HL-60/S4 (cell line): ENCODE measurements around the gene LINGO4.
"Not testable (repeated sequence)": the region's sequence is repeated elsewhere in the genome, so short reads cannot be mapped to it uniquely, and the experiment has no call there.

Experiments used
- in situ Hi-C: fragments of 300-500 bp; cut with MboI; formaldehyde crosslinking; loops from 2 replicates; pipeline ENCODE4 v1.14.3; 2022; ENCODE audit warnings: low sequenced_read_pairs

LINGO4 gene

DNA sequence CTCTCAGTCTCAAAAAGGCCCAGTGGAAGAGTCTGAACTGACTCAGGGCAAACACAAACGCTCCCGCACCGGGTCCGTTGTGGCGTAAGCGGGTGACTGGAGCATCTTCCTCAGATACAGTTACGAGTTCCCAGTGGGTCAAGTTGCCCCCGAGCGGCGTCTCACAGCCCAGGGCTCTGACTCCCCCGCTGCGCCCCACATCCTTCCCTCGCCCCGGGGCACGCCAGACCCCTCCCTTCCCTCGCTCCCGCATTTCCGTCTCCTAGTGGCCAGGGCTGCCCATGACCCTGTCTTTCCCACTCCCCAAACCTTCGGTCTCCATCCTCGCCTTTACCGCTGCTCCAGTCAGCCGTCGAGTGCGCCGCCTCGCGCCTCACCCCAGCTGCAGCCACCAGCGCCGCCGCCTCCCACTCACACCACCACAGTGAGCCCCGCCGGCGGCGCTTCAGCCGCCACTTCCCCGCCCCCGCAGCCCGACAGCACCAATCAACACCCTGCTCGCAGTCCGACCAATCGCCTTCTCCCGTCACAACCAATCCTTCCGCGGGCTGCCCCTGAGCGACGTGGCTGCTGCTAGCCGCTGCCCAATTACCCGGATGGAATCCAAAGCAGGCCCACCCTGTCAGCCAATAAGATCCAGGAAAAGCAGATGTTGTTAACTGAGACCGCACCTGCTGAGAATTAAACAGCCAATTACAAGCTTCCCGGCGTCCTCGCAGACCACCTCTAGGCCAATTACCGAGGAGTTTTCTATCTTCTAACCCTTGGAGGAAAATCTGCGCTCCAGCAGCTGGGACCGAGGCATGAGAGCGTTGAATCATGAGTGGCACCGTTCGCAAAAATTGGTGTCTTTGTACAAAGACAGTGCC is 14.9 kb downstream of the LINGO4 start, which contains the start of gene TDRKH:
TDRKH (minus strand) TSS at position 430 of the 869 bp plus-strand sequence. CDS start 7,478 bp downstream, outside the sequence.
- in situ Hi-C loops = no loop called here

DNA sequence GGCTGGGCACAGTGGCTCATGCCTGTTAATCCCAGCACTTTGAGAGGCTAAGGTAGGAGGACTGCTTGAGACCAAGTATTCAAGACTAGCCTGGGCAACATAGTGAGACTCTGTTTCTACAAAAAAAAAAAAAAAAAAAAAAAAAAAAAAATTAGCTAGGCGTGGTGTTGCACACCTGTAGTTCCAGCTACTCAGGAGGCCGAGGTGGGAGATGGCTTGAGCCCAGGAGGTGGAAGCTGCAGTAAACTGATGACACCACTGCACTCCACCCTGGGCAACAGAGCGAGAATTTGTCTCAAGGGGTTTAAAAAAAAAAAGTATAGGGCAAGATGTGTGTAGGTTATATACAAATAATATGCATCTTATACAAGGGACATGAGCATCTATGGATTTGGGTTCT is 17.5 kb downstream of the LINGO4 start:
- in situ Hi-C loops = no loop called here

DNA sequence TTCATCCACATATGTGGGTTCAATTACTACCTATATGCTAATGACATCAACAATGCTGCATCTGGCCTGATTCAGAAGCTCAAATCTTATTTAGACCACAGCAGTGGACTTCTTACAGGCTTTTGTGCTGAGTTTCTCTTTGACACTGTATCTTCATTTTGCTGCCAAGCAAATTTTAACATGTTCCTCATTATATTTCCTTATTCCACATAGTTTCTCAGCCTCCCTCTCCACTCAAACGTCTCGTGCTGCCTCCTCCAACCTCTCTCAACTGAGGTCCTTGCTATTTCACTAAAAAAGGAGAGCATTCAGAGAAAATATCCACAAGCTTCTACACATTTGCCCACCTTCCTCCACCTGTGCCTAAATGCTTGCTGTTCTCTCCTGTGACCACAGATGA is 21.4 kb downstream of the LINGO4 start:
- in situ Hi-C loops = no loop called here

DNA sequence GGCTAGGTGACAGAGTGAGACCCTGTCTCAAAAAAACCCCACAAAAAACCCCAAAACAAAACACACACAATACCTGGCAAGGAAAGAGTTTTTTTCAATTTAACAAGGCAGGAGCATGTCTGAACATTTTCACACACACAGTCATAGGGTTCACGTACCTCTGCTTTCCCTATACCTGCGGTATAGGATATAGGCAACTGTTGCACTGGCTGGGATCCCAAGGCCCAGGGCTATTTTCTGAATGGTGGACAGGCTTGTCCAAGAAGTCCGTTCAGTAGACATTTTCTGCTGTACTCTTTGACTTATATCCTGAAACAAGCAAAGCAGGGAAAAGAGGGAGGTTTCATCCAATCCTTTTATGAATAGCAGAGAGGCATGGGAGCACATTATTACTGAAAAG is 22.5 kb downstream of the LINGO4 start:
- in situ Hi-C loops = no loop called here

DNA sequence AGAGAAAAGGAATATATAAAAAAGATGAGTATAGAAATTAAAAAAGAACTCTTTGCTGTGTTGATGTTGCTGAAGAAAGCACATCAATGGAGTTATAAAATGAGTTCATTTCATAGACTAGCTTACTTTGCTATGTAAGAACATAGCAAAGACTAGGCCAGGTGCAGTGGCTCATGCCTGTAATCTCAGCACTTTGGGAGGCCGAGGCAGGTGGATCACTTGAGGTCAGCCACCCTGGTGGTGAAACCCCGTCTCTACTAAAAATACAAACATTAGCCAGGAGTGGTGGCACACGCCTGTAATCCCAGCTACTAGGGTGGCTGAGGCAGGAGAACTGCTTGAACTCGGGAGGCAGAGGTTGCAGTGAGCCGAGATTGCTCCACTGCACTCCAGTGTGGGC is 23.2 kb downstream of the LINGO4 start:
- in situ Hi-C loops = not testable (repeated sequence)

DNA sequence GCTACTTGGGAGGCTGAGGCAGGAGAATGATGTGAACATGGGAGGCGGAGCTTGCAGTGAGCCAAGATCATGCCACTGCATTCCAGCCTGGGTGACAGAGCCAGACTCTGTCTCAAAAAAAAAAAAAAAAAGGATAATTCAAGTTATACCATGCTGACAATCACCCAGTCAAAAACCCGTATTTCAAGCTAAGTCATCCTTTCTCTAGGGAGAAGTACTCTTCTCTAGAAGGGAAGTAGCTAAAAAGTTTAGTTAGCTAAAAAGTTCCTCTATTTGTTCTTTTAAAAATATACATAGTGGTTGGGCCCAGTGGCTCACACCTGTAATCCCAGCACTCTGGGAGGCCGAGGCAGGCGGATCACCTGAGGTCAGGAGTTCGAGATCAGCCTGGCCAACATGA is 24.5 kb downstream of the LINGO4 start:
- in situ Hi-C loops = not testable (repeated sequence)

DNA sequence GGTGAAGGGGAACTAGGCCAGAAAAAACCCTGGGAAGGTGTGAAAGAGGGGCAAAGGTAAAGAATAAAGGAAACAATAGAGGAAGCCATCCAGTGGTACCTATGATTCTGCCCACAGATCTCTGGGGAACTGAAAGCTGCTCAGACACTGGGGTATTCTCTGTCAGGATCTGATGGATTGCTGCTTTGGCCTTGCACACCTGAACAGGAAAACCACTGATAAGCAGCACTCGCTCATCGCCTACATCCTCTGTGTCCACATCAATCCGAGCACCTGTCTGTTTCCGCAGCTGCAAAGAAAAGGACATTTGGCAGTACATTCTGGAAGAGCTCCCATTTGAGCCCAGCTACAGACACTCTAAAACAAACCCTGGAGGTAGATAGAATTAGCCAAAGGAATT is 25.4 kb downstream of the LINGO4 start:
- in situ Hi-C loops = no loop called here

DNA sequence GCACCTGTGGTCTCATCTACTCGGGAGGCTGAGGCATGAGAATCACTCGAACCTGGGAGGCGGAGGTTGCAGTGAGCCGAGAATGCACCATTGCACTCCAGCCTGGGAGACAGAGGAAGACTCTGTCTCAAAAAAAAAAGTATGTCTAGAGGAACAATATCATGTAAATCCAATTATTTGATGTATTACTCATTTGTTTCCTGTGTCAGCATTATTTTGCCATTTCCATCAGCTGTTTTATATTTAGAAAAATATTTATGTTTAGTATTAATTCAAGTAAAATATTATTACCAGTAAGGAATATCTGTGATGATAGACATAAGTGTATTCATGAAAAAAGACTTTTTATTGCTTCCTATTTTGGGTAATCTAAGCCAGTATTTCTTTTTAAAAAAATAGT is 27.9 kb downstream of the LINGO4 start:
- in situ Hi-C loops = no loop called here

DNA sequence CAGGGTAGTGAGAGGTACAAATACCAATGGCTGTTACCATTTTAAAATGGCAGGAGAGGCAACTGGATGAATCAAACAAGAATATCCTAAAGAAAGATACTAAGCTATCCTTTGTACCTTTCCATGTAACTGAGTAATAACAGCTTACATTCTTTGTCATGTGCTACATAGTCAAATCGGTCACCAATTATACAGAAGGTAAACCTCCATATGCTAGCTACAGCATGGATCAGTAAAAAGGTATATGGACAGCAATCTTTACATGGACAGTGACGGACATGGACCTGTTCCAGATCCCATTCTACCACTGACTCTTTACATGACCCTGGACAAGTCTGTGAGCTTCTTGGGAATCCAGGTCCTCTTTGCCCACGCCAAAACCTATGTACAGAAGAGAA is 28.6 kb downstream of the LINGO4 start:
- in situ Hi-C loops = no loop called here

DNA sequence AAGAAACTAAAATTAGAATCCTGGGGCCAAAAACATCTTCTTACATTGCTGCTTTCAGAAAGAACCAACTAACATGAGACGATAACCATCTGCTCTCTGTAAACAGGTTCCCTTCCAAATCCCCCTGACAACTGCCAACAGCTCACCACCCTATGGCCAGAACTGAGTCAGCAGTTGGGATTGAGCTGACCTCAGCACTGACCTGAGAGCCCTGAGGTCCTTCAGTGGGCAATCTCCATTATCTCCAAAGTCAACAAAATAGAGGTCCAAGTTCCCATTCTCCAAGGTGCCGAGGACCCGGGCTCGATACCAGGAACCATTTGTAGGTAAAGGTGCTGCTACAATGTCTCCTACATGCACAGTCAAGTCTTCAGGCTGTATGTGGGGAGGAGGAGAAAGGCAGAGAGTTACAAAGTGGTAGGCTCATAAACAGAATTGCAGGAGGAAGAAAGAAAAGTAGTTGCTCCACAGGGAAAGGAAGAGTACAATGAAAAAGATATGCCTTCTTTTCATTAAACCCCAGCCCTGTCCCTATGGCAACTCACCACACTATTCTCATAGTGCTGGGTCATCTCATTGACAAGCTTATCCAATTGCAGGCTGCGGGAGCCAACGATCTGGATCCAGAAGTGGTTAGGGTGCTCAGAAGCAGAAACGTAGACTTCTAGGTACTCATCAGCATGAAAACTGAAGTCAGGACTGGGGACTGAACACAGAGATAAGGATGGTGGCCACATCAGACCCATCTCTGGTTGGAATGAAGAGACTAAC is 29.1 kb downstream of the LINGO4 start:
- in situ Hi-C loops = no loop called here

DNA sequence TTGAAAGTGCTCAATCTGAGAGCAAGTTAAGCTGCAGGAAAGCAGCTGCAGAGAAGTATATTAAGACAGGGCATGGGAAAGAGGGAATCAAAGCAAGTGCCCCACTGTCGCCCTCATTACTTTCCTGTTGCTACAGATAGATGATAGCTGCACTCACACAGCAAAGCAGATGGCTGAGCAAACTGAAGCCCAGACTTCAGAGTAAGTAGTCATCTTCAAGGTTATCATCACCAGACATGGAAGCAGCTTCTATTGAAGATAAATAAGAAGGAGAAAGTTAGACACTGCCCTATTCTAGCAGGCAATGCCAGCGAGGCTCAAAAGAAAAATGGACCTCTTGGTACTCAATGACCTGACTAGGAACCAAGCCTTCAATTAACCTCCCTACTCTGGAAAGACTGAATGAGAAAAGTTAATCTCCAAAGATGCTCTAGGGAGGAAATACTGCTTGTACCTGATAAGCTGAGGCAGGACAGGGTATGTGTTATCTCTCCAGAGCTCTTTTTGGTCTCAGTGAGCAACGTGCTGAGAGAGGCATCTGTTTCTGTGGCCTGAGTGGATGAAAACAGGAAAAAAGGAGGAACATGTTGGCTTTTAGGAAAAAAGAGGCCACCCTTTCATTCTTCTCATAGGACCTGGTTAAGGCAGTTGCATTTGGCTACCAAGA is 30.8 kb downstream of the LINGO4 start:
- in situ Hi-C loops = no loop called here

DNA sequence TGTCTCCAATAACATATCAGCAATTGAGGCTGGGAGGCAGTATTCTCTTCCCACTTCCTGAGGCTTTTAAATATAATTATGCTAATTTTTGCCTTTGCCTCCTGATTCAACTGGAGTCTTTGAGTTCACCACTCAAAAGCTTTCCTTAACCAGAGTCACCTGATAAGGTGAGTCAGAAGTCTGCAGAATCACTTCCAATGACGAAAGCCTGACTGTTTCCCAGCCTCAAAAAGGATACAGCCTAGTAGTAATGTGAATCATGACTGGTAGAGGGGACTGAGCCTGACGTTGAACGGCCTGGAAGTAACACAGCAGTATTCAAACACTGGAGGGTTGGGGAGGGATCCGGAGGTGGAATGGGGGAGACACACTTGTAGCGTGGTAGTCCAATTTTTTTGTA is 31.5 kb downstream of the LINGO4 start:
- in situ Hi-C loops = no loop called here

DNA sequence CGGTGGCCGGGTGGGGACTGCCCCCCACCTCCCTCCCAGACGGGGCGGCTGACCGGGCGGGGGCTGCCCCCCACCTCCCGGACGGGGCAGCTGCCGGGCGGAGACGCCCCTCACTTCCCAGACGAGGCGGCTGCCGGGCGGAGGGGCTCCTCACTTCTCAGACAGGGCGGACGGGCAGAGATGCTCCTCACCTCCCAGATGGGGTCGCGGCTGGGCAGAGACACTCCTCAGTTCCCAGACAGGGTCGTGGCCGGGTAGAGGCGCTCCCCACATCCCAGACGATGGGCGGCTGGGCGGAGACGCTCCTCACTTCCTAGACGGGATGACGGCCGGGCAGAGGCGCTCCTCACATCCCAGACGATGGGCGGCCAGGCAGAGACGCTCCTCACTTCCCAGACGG is 35.9 kb downstream of the LINGO4 start:
- in situ Hi-C loops = not testable (repeated sequence)

DNA sequence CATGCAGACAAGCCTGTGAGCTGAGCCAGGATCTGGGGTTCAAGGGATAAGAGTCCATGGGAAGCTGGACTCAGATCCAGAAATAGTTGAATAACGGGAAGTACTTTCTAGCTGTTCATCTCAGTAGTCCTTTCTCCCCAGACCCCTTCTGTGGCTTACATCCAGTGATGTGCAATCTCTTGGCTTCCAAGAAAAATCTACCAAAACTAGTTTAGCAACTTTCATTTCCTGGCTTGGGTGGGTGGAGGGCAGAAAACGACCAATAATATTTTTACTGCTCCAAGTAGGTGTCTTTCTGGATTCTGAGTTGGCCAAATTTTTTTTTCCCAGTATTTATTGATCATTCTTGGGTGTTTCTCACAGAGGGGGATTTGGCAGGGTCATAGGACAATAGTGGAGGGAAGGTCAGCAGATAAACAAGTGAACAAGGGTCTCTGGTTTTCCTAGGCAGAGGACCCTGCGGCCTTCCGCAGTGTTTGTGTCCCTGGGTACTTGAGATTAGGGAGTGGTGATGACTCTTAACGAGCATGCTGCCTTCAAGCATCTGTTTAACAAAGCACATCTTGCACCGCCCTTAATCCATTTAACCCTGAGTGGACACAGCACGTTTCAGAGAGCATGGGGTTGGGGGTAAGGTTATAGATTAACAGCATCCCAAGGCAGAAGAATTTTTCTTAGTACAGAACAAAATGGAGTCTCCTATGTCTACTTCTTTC is 36.7 kb downstream of the LINGO4 start:
- in situ Hi-C loops = not testable (repeated sequence)

DNA sequence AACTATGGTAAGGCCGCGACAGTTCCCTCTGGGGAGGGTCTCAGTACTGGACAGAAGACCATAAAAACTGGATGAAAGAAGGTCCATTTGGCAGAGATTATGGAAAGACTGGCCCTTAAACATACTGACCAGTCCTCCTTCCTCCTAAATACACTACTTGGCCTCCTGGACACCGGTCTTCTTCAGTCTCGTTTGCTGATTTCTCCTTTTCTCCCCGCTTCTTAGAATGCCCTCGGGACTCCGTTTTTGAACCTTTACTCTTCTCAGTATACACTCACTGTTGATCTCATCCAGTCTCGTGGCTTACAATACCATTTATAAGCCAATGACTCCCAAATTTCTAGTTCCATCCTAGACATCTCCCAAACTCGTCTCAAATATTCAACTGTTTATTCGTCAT is 41.2 kb downstream of the LINGO4 start:
- in situ Hi-C loops = no loop called here

DNA sequence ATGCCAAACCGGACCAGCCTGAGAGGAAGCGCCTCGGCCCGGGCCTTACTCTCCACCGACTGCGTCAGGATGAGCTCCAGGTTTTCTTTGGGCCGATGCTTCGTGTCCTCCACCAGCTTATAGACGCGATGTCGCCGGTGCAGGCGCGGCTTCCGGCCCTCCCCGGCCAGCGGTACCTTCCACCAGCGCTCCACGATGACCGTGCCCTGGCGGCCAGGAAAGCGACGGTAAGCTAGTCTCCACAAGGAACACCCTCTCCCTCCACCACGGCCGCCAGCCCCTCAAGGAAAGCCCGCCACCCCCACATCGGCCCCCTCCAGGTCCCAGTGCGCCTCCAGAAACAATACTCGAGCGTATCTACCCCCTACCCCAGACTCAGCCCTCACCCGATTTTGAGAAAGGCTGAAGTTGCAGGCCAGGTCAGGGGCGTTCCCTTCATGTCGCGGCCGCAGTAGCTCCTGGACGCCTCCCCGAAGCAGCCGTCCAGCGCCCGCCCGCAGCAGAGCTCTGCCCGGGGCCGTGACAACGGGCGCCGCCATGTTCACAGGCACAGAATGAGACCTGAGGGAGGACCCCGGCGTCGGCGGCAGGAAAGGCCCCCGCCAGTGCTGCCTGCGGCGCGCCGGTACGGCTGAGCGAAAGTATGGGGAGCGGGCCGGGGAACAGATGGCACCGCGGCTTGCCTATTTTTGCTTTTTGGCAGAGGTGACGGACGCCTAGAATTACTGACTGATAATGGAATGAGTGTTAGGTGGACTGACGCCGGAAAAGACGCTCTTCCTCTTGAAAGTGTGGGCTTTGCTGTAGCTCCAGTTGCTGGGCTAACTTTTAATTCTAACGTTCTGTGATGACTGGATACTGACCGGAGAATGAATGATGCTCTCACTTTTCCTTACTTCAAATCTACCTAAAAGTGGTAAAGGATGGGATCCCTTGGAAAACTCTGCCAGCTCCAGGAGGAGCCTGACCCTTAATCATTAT is 42.0 kb downstream of the LINGO4 start, which contains the start of gene MRPL9:
MRPL9 (minus strand) TSS at position 556 of the 981 bp plus-strand sequence; CDS start at position 539, 17 bp downstream.
- in situ Hi-C loops = no loop called here

DNA sequence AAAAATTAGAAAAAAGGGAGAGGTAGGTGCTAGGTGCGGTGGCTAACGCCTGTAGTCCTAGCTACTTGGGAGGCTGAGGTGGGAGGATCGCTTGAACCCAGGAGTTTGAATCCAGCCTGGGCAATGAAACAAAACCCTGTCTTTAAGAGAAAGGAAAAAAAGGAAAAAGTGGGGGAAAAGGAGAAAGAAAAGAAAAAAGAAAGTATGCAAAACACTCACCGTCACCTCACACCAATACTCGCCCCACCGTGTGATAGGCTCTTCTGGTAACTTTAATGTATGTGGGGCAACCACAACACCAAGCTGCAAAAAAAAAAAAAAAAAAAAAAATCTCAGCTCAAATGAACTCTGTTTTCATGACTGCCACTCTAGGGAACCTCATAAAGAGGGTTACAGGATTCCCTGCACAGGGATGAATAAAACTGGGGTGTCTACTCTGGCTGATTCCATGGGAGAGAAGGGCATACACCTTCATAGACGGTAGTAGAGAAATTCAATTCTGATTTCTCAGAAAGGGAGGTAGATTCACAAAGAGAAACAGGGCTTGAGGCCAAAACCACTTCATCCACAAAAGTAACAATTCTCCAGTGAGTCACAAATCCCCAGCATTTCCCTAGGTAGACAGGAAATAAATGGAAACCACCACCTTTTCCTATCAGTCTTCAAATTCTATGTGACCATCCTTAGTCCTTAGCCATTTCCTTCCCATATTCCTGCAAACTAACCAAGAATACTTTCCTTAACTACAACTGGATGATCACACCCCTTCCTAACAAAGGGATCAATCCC is 44.4 kb downstream of the LINGO4 start:
- in situ Hi-C loops = no loop called here

DNA sequence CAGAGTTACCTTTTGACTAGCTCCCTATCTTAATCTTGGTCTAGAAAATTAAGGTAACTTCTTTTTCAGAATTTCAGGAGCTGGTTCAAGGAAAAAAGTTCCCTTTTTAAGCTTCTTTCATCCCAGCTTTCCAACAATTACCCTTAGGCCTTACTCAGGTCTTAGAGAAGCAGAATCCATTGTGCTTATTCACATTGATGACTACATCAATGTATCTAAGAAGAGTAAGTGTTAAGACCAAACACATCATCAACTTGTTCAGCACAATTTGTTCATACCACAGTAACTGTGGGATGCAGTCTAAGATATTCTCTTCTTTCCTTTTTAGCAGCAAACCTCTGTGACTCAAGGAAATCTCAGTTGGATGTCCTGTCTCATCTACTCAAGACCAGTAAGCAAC is 46.0 kb downstream of the LINGO4 start:
- in situ Hi-C loops = no loop called here

DNA sequence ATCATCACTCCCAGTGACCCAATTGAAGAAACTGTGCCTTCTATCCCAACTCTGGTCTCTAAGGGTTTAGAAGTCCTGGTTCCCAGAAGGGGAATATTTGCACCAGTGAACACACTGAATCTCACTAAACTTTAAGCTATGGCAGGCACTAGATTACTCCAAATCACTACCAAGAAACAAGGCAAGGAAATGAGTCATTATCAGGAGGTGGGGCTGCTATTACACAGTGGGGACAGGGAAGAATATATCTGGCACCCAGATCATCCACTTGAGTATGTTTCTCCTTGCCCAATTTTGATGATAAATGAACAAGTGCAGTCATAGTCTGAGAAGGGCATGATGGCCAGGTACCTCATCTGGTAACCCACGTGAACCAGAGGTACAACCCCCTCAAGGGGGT is 48.9 kb downstream of the LINGO4 start:
- in situ Hi-C loops = no loop called here
